GM21515 (cell line): ENCODE results near the gene MSI2.
A peak's percentile ranks its signal among the peaks of the same experiment; 100 is the strongest.

Experiments
- ATAC-seq: cut with Tn5 transposase; IDR thresholded peaks from one replicate; pipeline ENCODE4 v1.9.1; 2021; ENCODE audit not compliant: unreplicated experiment

Gene MSI2

GRCh38 chr17:57723427-57724025 is 467.2 kb downstream of the MSI2 start:
- no peak for ATAC-seq

- peak; percentile 67 for ATAC-seq
These were observed 467.9 kb downstream of the MSI2 start for GRCh38 chr17:57724026-57724728.

GRCh38 chr17:57724729-57725125 is 468.4 kb downstream of the MSI2 start:
- no peak for ATAC-seq

GRCh38 chr17:57726213-57726790 is 470.0 kb downstream of the MSI2 start:
- no peak for ATAC-seq

- no peak for ATAC-seq
These were observed 470.5 kb downstream of the MSI2 start for GRCh38 chr17:57726838-57727237.

GRCh38 chr17:57727630-57728175 is 471.4 kb downstream of the MSI2 start:
- ATAC-seq = no peak

- no peak for ATAC-seq
These were observed 473.8 kb downstream of the MSI2 start for GRCh38 chr17:57730026-57730701.

- ATAC-seq = no peak
These were observed 475.7 kb downstream of the MSI2 start for GRCh38 chr17:57732062-57732461.

- no peak for ATAC-seq
These were observed 476.8 kb downstream of the MSI2 start for GRCh38 chr17:57733085-57733484.
